RPMI7951 (cell line): Measurements from ENCODE around the gene SPACA1. TPM values are rescaled to one million over a fixed set of nuclear protein-coding genes. Genes with fewer than 3 reads are reported as not detected.
A peak's percentile ranks its signal among the peaks of the same experiment; 100 is the strongest.
"Not testable (repeated sequence)": the region's sequence is repeated elsewhere in the genome, so short reads cannot be mapped to it uniquely, and the experiment has no call there.

ENCODE experiments used
- DNase-seq: peaks from one replicate; pipeline ENCODE4 v3.0.0-alpha.2; 2012; ENCODE audit warnings: low read depth
- total RNA-seq: library from RNA; depleted of rRNA; stranded (reverse); fragments of >200 nt; shearing (Covaris generic); gene quantifications from 2 replicates; pipeline ENCODE4 v1.2.3, GENCODE V29; 2014; rRNA removed

Gene SPACA1
- not detected in 2 replicates for total RNA-seq

GRCh38 chr6:88047510-88048150, at the start of gene SPACA1:
Gene SPACA1, plus strand, starts transcription at chr6:88047841. Its CDS starts 65 bp downstream, at chr6:88047906.
- no peak for DNase-seq

GRCh38 chr6:88000713-88001112, 46.9 kb upstream of the SPACA1 start:
- no peak for DNase-seq

- DNase-seq: not testable (repeated sequence)
Observed at GRCh38 chr6:88001279-88001678, 46.4 kb upstream of the SPACA1 start.

GRCh38 chr6:88004707-88005106, 42.9 kb upstream of the SPACA1 start:
- no peak for DNase-seq

- no peak for DNase-seq
Observed at GRCh38 chr6:88006557-88006956, 41.1 kb upstream of the SPACA1 start.

- DNase-seq: peak; percentile 15
Observed at GRCh38 chr6:88008411-88008810, 39.2 kb upstream of the SPACA1 start.

GRCh38 chr6:88008831-88009231, 38.8 kb upstream of the SPACA1 start:
- peak; percentile 15 for DNase-seq

- DNase-seq: peak; percentile 6
Observed at GRCh38 chr6:88013015-88013414, 34.6 kb upstream of the SPACA1 start.

- no peak for DNase-seq
Observed at GRCh38 chr6:88013554-88013953, 34.1 kb upstream of the SPACA1 start.

GRCh38 chr6:88020439-88020838, 27.2 kb upstream of the SPACA1 start:
- DNase-seq: no peak

GRCh38 chr6:88024696-88025095, 22.9 kb upstream of the SPACA1 start:
- no peak for DNase-seq

- DNase-seq: no peak
Observed at GRCh38 chr6:88031550-88031949, 16.1 kb upstream of the SPACA1 start.

- no peak for DNase-seq
Observed at GRCh38 chr6:88044530-88044929, 3.1 kb upstream of the SPACA1 start.

- no peak for DNase-seq
Observed at GRCh38 chr6:88045521-88046136, 2.0 kb upstream of the SPACA1 start.

GRCh38 chr6:88048578-88048977, 937 bp downstream of the SPACA1 start:
- DNase-seq: no peak

- DNase-seq: no peak
Observed at GRCh38 chr6:88050140-88050818, 2.6 kb downstream of the SPACA1 start.

- no peak for DNase-seq
Observed at GRCh38 chr6:88059191-88059590, 11.6 kb downstream of the SPACA1 start.

GRCh38 chr6:88062376-88062775, 14.7 kb downstream of the SPACA1 start:
- DNase-seq: no peak

- DNase-seq: no peak
Observed at GRCh38 chr6:88072462-88072861, 24.8 kb downstream of the SPACA1 start.

- no peak for DNase-seq
Observed at GRCh38 chr6:88074791-88075190, 27.1 kb downstream of the SPACA1 start.

- no peak for DNase-seq
Observed at GRCh38 chr6:88077305-88077704, 29.7 kb downstream of the SPACA1 start.

GRCh38 chr6:88086792-88087191, 39.2 kb downstream of the SPACA1 start:
- DNase-seq: no peak

GRCh38 chr6:88089708-88090107, 42.1 kb downstream of the SPACA1 start:
- no peak for DNase-seq
